HL-60/S4 treated with phorbol 12-myristate 13-acetate at 8.2 ng/mL for 4 days and 3 days (cell line): Measurements from ENCODE around the gene TMC2.

Experiments used
- in situ Hi-C: fragments of 300-500 bp; cut with MboI; formaldehyde crosslinking; loops from 2 replicates; pipeline ENCODE4 v1.15.0; 2022; ENCODE audit warnings: low sequenced_read_pairs

Gene TMC2

DNA sequence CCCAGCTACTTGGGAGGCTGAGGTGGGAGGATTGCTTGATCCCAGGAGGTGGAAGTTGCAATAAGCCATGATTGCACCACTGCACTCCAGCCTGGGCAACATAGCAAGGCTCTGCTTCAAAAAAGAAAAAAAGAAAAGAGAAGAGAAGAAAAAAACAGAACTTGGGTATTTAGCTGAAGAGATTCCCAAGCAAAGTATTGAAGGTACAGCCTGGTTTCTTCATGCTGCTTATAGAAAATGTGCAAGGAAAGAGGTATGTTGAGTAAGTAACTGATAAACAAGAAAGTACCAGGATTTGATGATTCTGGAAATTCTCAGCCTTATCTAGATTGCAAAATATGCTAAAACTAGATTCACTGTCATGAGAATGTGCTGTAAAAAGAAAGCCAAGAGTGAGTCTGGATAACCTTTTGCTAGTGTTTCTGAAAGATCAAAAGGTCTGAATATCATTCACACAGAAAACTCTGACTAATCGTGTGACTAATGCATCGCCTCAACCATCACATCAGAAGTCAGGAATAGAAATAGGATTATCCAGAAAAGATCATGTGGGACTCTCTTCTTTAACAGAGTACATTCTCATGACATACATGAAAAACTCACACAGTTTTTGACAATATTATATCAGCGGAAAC is 83.7 kb downstream of the TMC2 start:
- in situ Hi-C loops: no loop called here

DNA sequence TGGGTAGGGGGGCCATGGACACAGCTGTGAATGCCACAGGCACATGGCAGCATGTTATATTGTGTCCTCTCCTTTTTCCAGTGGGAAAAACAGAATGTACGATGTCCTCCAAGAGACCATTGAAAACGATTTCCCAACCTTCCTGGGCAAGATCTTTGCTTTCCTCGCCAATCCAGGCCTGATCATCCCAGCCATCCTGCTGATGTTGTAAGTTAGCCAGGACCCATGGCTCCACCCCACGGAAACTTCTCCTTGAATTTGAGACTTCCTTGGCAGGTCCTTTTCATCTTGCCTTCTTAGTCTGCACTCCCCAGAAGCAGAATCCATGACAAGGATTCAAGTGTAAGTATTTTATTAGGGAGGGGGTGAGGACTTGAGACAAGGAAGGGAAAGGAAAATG is 87.8 kb downstream of the TMC2 start:
- in situ Hi-C loops: no loop called here

DNA sequence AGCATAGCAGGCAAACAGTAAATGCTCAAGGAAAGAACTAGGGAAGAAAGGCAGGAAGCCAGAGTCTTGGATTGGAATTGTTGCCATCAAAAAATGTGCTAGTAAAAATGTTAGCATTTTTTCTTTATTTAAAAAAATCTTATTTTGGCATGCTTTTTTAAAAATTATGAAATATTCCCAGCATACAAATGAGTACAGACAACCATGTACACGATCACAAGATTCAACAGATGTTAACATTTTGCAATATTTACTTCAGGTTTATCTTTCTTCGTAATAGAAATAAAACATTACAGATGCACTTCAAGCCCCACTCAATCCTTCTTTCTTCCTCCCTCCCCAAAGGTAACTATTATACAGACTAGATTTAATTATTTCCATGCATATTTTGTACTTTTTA is 88.7 kb downstream of the TMC2 start:
- in situ Hi-C loops: no loop called here

DNA sequence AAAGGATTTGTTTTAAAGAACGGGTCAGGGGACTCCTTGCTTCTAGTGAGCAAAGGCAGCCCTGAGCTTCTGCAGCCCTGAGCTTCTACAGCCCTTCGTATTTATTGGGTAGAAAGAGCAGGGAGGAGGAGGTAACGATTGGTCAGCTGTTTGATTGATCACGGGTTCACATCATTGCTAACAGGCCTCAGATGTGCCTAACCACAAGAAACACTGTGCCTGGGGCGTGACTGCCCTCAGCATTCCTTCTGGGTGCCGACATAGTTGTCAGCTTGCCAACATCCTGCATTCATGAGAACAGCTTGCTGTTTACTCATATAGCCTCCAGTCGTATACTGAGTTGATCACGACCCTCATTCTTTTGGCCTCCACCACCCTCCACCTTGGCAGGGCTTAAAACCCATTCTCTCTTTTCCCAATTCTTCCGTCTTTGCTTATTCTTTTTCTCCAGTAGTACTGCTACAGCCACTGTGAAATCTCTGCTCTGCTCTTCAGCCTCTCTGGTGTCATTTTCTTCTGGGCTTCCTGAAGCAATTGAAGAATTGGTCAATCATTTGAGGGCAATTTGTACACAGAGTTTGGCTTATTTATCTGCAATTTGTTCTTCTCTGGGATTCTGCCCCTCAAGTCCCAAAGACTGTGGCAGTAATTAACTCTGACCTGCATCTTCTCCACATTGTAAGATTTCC is 90.6 kb downstream of the TMC2 start:
- in situ Hi-C loops: no loop called here

DNA sequence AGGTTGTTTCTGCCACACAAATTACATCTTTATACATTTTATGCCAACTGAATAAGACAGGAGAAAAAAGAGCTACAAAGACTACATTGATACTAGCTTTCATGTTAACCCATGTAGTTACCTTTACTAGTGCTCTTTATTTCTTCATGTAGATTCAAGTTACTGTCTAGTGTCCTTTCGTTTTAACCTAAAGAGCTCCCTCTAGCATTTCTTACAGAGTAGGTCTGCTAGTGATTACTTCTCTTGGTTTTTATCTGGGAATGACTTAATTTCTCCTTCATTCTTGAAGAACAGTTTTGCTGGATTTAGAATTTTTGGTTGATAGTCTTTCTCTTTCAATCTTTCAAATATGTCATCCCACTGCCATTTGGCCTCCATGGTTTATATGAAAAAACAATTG is 94.9 kb downstream of the TMC2 start:
- in situ Hi-C loops: no loop called here

DNA sequence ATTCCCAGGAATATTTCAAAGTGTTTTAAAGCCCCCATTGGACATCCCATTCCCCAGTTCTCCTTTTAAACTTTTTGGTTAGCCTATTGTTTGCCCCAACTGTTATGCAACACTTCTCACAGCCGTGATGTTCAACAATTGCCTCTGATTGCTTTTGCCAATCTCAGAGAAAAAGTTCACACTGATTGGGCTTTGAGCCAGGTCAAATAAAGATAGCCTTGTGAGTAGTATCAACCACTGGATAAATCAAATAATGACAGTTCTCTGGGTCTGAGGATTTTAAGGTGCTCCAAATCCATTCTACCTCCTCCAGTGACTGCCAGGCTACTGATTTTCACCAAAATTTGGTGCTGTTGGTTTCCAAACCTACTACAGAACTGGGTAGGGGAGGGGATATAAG is 97.0 kb downstream of the TMC2 start:
- in situ Hi-C loops: no loop called here

DNA sequence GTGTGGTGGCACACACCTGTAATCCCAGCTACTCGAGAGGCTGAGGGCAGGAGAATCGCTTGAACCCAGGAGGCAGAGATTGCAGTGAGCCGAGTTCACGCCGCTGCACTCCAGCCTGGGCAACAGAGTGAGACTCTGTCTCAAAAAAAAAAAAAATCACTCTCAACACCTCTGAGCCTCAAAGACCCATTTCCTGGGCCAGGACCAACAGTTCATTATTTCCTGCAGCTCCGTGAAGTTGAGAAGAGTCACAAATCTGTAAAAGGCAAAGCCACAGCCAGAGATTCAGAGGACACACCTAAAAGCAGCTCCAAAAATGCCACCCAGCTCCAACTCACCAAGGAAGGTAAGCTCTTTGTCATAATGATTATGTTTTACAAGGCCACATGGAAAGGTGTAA is 100.9 kb downstream of the TMC2 start:
- in situ Hi-C loops: no loop called here

DNA sequence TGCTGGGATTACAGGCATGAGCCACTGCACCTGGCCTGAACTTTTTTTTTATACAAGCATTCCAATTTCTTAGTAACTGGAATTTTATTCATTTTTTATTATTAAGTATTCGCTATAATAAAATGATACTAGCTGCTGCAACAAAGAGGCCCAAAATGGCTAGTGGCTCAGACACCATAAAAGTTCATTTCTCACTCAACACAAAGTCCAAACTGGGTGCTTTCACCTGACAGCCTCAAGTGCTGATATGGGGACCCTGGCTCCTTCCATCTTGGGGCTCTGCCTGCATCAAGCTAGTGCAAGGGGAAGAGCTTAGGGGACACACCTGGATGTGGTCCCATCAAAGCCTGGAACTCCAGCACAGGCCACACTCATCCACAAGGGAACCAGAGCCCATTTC is 103.9 kb downstream of the TMC2 start:
- in situ Hi-C loops: no loop called here

DNA sequence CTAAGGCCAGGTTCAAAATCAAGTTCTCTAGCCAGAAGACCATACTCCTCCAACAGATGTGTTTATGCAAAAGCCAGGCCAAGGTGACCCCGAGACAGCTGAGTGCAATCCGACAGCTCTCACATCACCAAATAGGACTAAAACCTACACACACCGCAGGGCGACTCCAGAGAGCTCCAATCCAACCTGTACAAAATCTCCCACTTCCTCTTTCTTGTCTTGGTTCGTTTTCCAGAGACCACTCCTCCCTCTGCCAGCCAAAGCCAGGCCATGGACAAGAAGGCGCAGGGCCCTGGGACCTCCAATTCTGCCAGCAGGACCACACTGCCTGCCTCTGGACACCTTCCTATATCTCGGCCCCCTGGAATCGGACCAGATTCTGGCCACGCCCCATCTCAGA is 104.5 kb downstream of the TMC2 start:
- in situ Hi-C loops: no loop called here

DNA sequence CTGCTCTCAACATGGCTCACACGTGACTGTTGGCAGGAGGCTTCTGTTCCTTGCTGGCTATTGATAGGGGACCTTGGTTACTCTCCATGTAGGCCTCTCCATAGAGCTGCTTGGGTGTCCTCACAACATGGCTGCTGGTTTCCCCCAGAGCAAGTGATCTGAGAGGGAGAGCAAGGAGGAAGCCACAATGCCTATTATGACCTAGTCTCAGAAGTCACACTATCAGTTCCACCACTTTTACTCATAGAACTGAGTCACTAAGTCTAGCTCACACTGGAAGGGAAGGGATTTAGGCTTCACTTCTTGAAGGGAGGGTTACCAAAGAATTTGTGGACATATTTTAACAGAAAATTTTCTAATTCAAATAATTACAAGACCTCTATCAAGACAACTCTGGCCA is 107.3 kb downstream of the TMC2 start:
- in situ Hi-C loops: no loop called here

DNA sequence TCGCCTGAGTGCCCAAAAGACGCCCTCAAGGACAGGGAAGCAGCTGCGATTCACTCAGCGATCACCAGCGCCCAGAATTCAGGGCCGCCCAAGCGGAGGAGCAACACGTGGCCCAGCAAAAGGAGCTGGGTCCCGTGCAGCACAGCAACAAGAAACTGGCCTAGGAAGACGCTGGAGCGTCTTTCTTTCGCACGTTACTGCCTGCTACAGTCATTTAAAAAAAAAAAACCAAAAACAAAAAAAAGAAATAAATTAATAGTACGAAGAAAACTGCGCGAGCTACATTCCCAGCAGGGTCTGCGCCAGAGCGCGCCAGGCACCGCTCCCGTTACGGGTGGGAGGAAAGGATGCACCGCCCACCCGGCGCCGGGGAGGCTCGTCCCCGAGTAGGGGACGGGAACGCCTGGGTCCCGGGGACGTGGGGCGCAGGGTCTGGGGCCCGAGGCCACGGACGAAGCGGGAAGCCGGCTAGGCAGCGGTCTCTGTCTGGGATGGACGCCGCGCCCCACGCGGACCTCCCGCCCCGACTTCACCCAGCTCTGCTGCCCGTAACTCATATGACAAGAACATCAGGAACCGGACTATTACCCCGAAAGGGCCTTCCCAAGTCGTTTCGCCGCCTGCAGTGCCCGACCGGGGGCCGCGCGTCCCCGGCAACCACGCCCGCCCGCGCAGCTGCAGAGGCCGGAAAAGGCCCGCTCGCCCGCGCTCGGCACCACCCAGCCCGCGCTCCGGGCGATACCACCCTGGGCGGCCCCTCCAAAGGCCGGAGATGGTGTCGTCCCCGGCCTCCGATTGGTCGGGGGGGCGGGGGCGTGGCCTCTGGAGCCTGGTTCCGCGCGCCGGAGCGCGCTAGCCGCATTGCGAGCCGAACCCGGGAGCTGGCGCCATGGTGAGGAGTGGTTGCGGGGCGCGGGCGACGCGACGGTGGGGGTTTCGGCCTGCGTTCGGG is 115.7 kb downstream of the TMC2 start, which contains the start of gene NOP56:
NOP56 (plus strand) TSS at position 861 of the 952 bp plus-strand sequence; CDS start at position 890, 29 bp downstream.
- in situ Hi-C loops: no loop called here

DNA sequence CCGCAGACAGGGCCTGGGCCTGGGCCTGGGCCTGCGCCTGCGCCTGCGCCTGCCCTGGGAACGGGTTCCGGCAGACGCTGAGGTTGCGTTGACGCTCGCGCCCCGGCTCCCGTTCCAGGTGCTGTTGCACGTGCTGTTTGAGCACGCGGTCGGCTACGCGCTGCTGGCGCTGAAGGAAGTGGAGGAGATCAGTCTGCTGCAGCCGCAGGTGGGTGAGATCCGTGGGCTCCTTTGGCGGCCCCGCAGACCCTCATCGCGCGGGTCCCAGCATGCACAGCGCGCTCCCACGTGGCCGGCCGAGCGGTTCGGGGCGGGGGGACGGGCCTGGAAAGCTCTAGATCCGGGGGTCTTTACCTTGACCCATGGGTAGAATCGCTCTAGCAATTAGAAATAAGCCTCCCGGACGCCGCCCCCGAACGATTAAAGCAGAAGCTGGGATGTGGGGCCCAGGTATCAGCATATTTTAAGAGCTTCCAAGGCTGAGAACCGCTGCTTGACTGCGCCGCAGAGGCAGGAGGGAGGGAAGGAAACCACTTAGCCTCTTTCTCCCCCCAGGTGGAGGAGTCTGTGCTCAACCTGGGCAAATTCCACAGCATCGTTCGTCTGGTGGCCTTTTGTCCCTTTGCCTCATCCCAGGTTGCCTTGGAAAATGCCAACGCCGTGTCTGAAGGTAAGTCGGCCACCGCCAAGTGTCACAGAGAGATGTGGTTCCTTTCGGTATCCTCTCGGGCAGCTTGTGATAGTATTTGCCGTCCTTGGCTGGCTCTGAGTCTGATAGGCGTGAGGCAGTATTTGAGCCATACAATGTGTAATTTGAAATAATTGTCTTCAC is 116.6 kb downstream of the TMC2 start:
- in situ Hi-C loops: no loop called here

DNA sequence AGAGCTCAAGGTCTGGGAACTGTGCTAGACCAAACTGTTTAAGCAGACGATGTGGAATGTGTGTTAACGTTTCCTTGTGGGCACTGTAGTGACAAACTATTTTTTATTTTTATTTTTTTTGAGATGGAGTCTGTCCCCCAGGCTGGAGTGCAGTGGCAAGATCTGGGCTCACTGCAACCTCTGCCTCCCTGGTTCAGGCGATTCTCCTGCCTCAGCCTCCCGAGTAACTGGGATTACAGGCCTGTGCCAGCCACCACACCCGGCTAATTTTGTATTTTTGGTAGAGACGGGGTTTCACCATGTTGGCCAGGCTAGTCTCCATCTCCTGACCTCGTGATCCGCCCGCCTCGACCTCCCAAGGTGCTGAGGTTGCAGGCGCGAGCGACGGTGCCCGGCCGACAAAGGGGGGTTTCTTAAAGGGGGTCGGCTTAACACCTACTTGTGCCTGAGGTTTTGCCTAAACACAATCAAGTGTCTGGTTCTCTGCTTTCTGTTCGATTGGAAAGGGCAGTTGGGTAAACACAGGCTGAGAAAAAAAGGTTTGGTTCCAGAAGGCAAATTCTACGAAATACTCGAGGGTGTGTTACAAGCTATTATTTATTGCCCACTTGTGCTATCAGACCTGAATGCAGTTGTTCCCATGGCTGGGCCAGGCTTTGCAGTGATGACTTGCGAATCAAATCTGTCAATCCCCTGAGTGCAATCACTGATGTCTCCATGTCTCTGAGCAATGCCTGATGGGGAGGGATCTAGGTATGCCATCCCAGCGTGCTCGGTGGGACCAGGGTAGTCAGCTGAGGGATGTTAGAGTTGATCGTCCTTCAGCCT is 117.4 kb downstream of the TMC2 start:
- in situ Hi-C loops: no loop called here

DNA sequence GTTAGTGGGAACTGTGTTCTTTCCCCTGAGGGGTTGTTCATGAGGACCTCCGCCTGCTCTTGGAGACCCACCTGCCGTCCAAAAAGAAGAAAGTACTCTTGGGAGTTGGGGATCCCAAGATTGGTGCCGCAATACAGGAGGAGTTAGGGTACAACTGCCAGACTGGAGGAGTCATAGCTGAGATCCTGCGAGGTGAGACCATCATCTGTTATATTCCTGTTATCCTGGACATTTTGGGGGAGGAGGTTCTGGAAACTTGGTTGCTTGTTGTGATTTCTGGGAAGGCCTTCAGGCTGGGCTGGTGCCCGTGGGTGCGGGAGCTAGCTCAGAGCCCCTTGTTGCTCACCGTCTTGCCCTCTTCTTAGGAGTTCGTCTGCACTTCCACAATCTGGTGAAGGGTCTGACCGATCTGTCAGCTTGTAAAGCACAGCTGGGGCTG is 118.0 kb downstream of the TMC2 start:
- in situ Hi-C loops: no loop called here

DNA sequence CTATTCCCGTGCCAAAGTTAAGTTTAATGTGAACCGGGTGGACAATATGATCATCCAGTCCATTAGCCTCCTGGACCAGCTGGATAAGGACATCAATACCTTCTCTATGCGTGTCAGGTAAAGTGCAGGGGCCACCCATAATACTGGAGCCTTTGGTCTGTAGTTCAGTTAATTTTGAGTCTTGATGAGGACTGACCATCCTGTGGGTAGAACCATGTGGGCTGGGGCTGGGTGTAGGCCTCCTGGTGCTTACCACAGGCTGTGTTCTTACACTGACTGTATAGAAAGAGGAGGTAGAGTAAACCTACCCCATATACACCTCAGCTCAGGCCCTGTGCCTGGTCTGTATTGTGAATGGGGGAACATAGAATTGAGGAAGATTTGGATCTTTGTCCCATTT is 118.5 kb downstream of the TMC2 start:
- in situ Hi-C loops: no loop called here

DNA sequence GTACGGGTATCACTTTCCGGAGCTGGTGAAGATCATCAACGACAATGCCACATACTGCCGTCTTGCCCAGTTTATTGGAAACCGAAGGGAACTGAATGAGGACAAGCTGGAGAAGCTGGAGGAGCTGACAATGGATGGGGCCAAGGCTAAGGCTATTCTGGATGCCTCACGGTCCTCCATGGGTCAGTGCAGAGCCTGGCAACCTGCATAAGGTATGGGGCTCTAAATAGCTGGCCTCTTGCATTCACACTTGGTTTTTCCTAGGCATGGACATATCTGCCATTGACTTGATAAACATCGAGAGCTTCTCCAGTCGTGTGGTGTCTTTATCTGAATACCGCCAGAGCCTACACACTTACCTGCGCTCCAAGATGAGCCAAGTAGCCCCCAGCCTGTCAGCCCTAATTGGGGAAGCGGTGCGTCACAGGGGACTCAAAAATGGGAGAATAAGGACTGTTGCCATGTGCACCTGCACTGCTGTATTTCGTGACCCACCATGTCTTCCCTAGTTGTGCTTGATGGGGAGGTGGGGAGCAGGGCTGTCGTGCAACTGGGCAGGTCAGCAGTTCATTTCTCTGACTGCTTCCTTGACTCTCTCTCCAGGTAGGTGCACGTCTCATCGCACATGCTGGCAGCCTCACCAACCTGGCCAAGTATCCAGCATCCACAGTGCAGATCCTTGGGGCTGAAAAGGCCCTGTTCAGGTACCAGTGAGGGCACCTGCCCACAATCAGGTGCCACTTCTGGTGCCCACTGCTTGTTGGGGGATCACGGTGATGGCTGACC is 119.2 kb downstream of the TMC2 start:
- in situ Hi-C loops: no loop called here

DNA sequence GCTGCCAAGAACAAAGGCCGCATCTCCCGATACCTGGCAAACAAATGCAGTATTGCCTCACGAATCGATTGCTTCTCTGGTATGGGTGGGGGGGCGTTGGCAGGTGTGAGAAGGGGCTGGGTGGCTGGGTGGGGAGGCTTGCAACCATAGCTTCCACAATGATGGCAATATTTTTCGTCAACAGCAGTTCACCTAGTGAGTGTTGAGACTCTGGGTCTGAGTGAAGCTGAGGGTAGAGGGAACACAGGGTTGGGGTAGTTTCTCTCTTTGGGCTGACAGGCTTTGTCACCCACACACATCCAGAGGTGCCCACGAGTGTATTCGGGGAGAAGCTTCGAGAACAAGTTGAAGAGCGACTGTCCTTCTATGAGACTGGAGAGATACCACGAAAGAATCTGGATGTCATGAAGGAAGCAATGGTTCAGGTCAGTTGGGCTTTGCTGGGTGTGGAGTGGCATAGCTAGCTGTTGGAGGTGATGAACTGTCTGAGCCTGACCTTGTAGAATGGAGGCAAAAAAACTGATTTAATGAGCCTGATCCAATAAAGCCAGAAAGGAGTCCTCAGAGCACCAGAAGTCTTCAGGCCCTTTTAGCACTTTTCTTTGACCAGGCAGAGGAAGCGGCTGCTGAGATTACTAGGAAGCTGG is 120.2 kb downstream of the TMC2 start:
- in situ Hi-C loops: no loop called here

DNA sequence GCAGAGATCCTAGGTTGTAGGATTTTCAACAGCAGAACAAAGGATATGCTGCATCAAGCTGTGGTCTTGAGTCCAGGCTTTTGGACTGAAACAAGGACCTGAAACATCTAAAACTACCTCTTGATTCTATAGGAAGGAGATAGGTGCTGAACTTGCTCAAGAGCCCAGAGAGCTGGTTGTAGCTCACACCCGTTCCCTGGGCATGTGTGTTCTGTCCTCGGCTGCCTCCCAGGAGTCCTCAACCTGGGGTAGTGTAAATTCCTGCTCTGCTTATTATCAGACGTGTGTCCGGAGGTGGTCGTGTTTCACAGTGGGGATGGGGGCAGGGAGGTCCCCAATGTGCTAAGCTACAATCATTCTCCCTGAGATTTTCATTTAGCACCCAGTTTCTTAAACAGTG is 120.9 kb downstream of the TMC2 start:
- in situ Hi-C loops: no loop called here

DNA sequence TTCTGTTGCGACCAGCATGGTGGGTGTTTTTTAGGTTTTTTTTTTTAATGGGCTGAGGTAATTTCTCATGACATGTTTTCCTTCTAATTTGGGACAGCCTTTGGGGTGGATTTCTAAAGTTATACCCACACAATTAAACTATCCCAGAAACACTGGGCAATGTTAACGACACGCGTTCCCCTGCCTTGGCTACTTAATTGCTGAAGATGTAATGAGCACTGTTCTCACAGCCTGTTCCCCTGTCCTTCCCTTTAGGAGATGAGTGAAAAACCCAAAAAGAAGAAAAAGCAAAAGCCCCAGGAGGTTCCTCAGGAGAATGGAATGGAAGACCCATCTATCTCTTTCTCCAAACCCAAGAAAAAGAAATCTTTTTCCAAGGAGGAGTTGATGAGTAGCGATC is 121.3 kb downstream of the TMC2 start:
- in situ Hi-C loops: no loop called here
